ENCODE data around the gene PMEPA1. TPM values are rescaled to one million over a fixed set of nuclear protein-coding genes. Genes with fewer than 3 reads are reported as not detected.

PMEPA1 gene
- total RNA-seq, 2 experiments from 2014 or later: 1.4 to 3.7 TPM

GRCh38 chr20:57756921-57757320 is 47.1 kb upstream of the PMEPA1 start:
- H3K9me2 ChIP-seq (ENCODE audit: insufficient read depth, low read length): no peaks in the 10 kb centered on the region

GRCh38 chr20:57756213-57756612 is 46.4 kb upstream of the PMEPA1 start:
- BruUV-seq (replicated peaks): no TSS peak
- TF ChIP-seq EZH2phosphoT487 (IDR thresholded peaks at IDR 0.05; ENCODE audit: borderline replicate concordance, low read depth, low read length) (no peak), CTCF (conservative IDR thresholded peaks at IDR 0.05; ENCODE audit: low read length) (no peak)
- Histone ChIP-seq H3K4me1 (ENCODE audit: insufficient read depth, low read length, poor library complexity, severe bottlenecking) (no peaks in the 10 kb centered on the region), H3K4me2 (ENCODE audit: low read length) (no peak overlapping the region), H3K27ac (ENCODE audit: low read depth, low read length, poor library complexity, severe bottlenecking) (no peak overlapping the region), H3K36me3 (ENCODE audit: insufficient read depth, low read length) (no peaks in the 10 kb centered on the region), H4K20me1 (ENCODE audit: insufficient read depth, low read length) (no peaks in the 10 kb centered on the region), H3K9me3 (ENCODE audit: low read length) (no peaks in the 10 kb centered on the region), H2AFZ (ENCODE audit: low read length) (no peak overlapping the region), H3K79me2 (ENCODE audit: insufficient read depth, low read depth, low read length) (no peaks in the 10 kb centered on the region), H3K9me2 (ENCODE audit: insufficient read depth, low read length) (no peaks in the 10 kb centered on the region), H3K4me3 (ENCODE audit: low read depth, low read length, poor library complexity, severe bottlenecking) (no peak overlapping the region)
- intact Hi-C loops (cut with micrococcal nuclease; ENCODE audit: unreplicated experiment): no loop called here
- no peak for DNase-seq (ENCODE audit: low spot score)
- ChIA-PET CTCF (ENCODE audit: unreplicated experiment) (no interaction called here), POLR2A (interaction anchor here (0.6 kb wide), 3 partner anchors 15 to 1526 kb away, joined by 3 to 5 read pairs (median 3); no protein-coding TSS in a partner anchor)

More at GRCh38 chr20:57756921-57757320, 47.1 kb upstream of the PMEPA1 start:
- Histone ChIP-seq H3K27ac (ENCODE audit: low read depth, low read length, poor library complexity, severe bottlenecking) (no peak overlapping the region), H3K4me2 (ENCODE audit: low read length) (no peak overlapping the region), H3K4me3 (ENCODE audit: low read depth, low read length, poor library complexity, severe bottlenecking) (no peak overlapping the region), H3K36me3 (ENCODE audit: insufficient read depth, low read length) (no peaks in the 10 kb centered on the region), H3K4me1 (ENCODE audit: insufficient read depth, low read length, poor library complexity, severe bottlenecking) (no peaks in the 10 kb centered on the region), H4K20me1 (ENCODE audit: insufficient read depth, low read length) (no peaks in the 10 kb centered on the region), H2AFZ (ENCODE audit: low read length) (no peak overlapping the region), H3K79me2 (ENCODE audit: insufficient read depth, low read depth, low read length) (no peaks in the 10 kb centered on the region), H3K9me3 (ENCODE audit: low read length) (no peaks in the 10 kb centered on the region)
- ChIA-PET CTCF (ENCODE audit: unreplicated experiment) (no interaction called here), POLR2A (interaction anchor here (0.6 kb wide), 2 partner anchors 163 to 1526 kb away, joined by 3 to 5 read pairs; no protein-coding TSS in a partner anchor)
- intact Hi-C loops (cut with micrococcal nuclease; ENCODE audit: unreplicated experiment): no loop called here
- DNase-seq (ENCODE audit: low spot score): no peak
- BruUV-seq (replicated peaks): no TSS peak
- no peak for TF ChIP-seq CTCF (conservative IDR thresholded peaks at IDR 0.05; ENCODE audit: low read length)
- no peak for TF ChIP-seq EZH2phosphoT487 (IDR thresholded peaks at IDR 0.05; ENCODE audit: borderline replicate concordance, low read depth, low read length)

- no peak overlapping the region for H3K27ac ChIP-seq (ENCODE audit: low read depth, low read length, poor library complexity, severe bottlenecking)
- intact Hi-C loops (cut with micrococcal nuclease; ENCODE audit: unreplicated experiment): no loop called here
- POLR2A ChIA-PET: interaction anchor here (0.6 kb wide), 1 partner anchor 15 kb away, joined by 3 read pairs; no protein-coding TSS in a partner anchor
- H3K4me1 ChIP-seq (ENCODE audit: insufficient read depth, low read length, poor library complexity, severe bottlenecking): no peaks in the 10 kb centered on the region
- no peaks in the 10 kb centered on the region for H3K9me2 ChIP-seq (ENCODE audit: insufficient read depth, low read length)
- no peak overlapping the region for H3K4me2 ChIP-seq (ENCODE audit: low read length)
- H4K20me1 ChIP-seq (ENCODE audit: insufficient read depth, low read length): no peaks in the 10 kb centered on the region
- no peak overlapping the region for H3K4me3 ChIP-seq (ENCODE audit: low read depth, low read length, poor library complexity, severe bottlenecking)
- TF ChIP-seq EZH2phosphoT487 (IDR thresholded peaks at IDR 0.05; ENCODE audit: borderline replicate concordance, low read depth, low read length) (no peak), CTCF (conservative IDR thresholded peaks at IDR 0.05; ENCODE audit: low read length) (no peak)
- no peaks in the 10 kb centered on the region for H3K9me3 ChIP-seq (ENCODE audit: low read length)
- no TSS peak for BruUV-seq (replicated peaks)
- H2AFZ ChIP-seq (ENCODE audit: low read length): no peak overlapping the region
- CTCF ChIA-PET (ENCODE audit: unreplicated experiment): no interaction called here
- no peak for DNase-seq (ENCODE audit: low spot score)
- no peaks in the 10 kb centered on the region for H3K79me2 ChIP-seq (ENCODE audit: insufficient read depth, low read depth, low read length)
- no peaks in the 10 kb centered on the region for H3K36me3 ChIP-seq (ENCODE audit: insufficient read depth, low read length)
Measured at GRCh38 chr20:57755609-57756008, 45.8 kb upstream of the PMEPA1 start.

Data from OCI-LY7 (cell line).